ENCODE results near the gene PIR. TPM values are rescaled to one million over a fixed set of nuclear protein-coding genes. Genes with fewer than 3 reads are reported as not detected.

The PIR gene
- total and polyA plus RNA-seq, 2 of the 8 experiments (the other 6 are each of a cell fraction or from before 2014, with no cell fraction given): 6.4 to 10.3 TPM

DNA sequence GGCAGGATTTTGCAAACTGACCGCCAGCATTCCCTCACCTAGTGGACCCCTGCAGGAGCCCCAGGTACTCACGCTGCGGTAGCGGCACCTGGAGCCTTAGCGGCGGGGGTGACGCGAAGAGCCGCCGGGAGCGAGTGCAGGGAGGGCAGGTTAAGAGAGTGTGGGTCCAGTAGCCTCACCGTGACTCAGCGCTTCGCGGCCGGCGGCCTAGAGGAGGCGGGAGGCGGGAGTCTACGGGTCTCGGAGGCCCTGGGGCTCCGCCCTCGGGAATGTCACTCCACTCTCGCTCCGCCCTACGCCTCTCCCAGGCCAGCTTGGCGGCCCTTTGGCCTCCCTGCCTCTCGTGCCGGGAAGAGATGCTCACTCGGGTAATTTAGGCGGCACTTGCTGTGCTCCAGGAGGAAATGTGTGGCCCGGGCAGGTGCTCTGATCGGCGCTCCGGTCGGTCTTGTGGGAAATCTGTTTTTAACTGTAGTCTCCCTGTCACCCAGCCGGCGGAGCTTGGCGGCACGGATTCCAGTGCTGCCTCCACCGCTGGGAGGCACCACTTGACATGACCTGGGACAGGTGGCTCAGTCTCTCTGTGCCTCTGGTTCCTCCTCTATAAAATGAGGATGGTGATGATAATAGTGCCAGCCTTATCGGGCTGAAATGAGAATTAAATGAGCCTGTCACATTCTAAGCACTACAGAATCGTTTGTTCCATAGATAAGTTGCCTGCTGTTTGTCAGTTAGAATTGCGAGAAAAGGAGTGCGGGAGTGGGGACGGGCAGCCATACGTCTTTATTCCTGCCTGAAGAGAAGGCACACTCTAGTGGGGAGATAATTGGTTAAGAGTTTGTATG, at the start of gene PIR (continued):
- TF ChIP-seq USF2 (IDR thresholded peaks at IDR 0.05; ENCODE audit: low read length) (no peak), MAFK (IDR thresholded peaks at IDR 0.05; ENCODE audit: low read depth, low read length) (peak; percentile 91; the same call in 1 of the 2 replicates), FOSL1 (IDR thresholded peaks at IDR 0.05; ENCODE audit: insufficient read depth, low read depth, low read length) (no peak), TEAD4 (IDR thresholded peaks at IDR 0.05; ENCODE audit: low read depth, low read length) (peak; percentile 35; the same call in 1 of the 2 replicates), ASH2L (IDR thresholded peaks at IDR 0.05; ENCODE audit: low read length) (no peak), HDAC2 (IDR thresholded peaks at IDR 0.05; ENCODE audit: borderline replicate concordance in 1 of 2, low read depth in 2 of 2, low read length in 2 of 2) (no peak), MAX (IDR thresholded peaks at IDR 0.05) (peak; percentile 15; the same call in 1 of the 2 replicates), RAD21 (IDR thresholded peaks at IDR 0.05 in 1 of 2, conservative IDR thresholded peaks at IDR 0.05 in 1 of 2; ENCODE audit: low read depth in 2 of 2, low read length in 2 of 2) (peak in 1 of 2 experiments; percentile 23; a peak in 1 of 4 replicates), TAF1 (IDR thresholded peaks at IDR 0.05; ENCODE audit: low read depth, low read length) (no peak), JUND (IDR thresholded peaks at IDR 0.05; ENCODE audit: low read length) (peak; percentile 13; the same call in 1 of the 2 replicates), SAP30 (IDR thresholded peaks at IDR 0.05; ENCODE audit: insufficient read depth, insufficient replicate concordance, low read length) (peak; percentile 53), ZNF274 (IDR thresholded peaks at IDR 0.05; ENCODE audit: borderline replicate concordance, extremely low read depth, low read length) (no peak), SIN3A (conservative IDR thresholded peaks at IDR 0.05 in 1 of 2, IDR thresholded peaks at IDR 0.05 in 1 of 2; ENCODE audit: low read depth in 1 of 2, low read length in 2 of 2) (peak; percentile 52 to 69; a peak in 2 of 4 replicates), KDM1A (IDR thresholded peaks at IDR 0.05; ENCODE audit: borderline replicate concordance, low read length) (no peak), HDAC6 (IDR thresholded peaks at IDR 0.05; ENCODE audit: low read depth, low read length) (no peak), KDM5A (IDR thresholded peaks at IDR 0.05; ENCODE audit: low read length) (no peak), EP300 (IDR thresholded peaks at IDR 0.05; ENCODE audit: borderline replicate concordance in 1 of 2, low read depth in 2 of 2, low read length in 2 of 2) (peak in 1 of 2 experiments; percentile 46; a peak in 1 of 3 replicates), BACH1 (IDR thresholded peaks at IDR 0.05; ENCODE audit: low read length) (peak; percentile 97)

Data from H1 (cell line).